Stimulated activated CD4-positive, alpha-beta T cell treated with anti-CD3 and anti-CD28 coated beads, Interleukin-12 subunit alpha, Interleukin-12 subunit beta, amount 100 ng/mL, for 24 hours (primary cell): ENCODE measurements around the gene ADIPOR2.
"Not testable (repeated sequence)": the region's sequence is repeated elsewhere in the genome, so short reads cannot be mapped to it uniquely, and the experiment has no call there.

Experiments
- DNase-seq, 2 experiments: peaks; one replicate each; pipeline ENCODE4 v3.0.0-alpha.2; 2020; ENCODE audit warnings: low read depth in 2 of 2

ADIPOR2 gene

GRCh38 chr12:1703771-1704722 is 13.2 kb downstream of the ADIPOR2 start:
- DNase-seq: no peak

GRCh38 chr12:1705774-1706631 is 15.1 kb downstream of the ADIPOR2 start:
- DNase-seq: no peak

- no peak for DNase-seq
Observed at GRCh38 chr12:1706632-1706980, 15.7 kb downstream of the ADIPOR2 start.

- no peak for DNase-seq
Observed at GRCh38 chr12:1707051-1707450, 16.2 kb downstream of the ADIPOR2 start.

- DNase-seq: not testable (repeated sequence)
Observed at GRCh38 chr12:1709968-1710367, 19.1 kb downstream of the ADIPOR2 start.

GRCh38 chr12:1710870-1711269 is 20.0 kb downstream of the ADIPOR2 start:
- DNase-seq: not testable (repeated sequence)

- not testable (repeated sequence) for DNase-seq
Observed at GRCh38 chr12:1711536-1712211, 20.8 kb downstream of the ADIPOR2 start.

GRCh38 chr12:1712305-1712704 is 21.4 kb downstream of the ADIPOR2 start:
- DNase-seq: not testable (repeated sequence)

GRCh38 chr12:1712852-1713251 is 22.0 kb downstream of the ADIPOR2 start:
- DNase-seq: not testable (repeated sequence)

GRCh38 chr12:1713783-1714348 is 23.0 kb downstream of the ADIPOR2 start:
- DNase-seq: not testable (repeated sequence)

- not testable (repeated sequence) for DNase-seq
Observed at GRCh38 chr12:1715459-1715858, 24.6 kb downstream of the ADIPOR2 start.

GRCh38 chr12:1716215-1716862 is 25.5 kb downstream of the ADIPOR2 start:
- no peak for DNase-seq

GRCh38 chr12:1716911-1717310 is 26.0 kb downstream of the ADIPOR2 start:
- DNase-seq: no peak

GRCh38 chr12:1719139-1719538 is 28.3 kb downstream of the ADIPOR2 start:
- DNase-seq: no peak

- no peak for DNase-seq
Observed at GRCh38 chr12:1720494-1720893, 29.6 kb downstream of the ADIPOR2 start.

GRCh38 chr12:1723721-1724120 is 32.9 kb downstream of the ADIPOR2 start:
- DNase-seq: no peak

GRCh38 chr12:1724250-1724649 is 33.4 kb downstream of the ADIPOR2 start:
- DNase-seq: no peak

GRCh38 chr12:1726753-1727152 is 35.9 kb downstream of the ADIPOR2 start:
- no peak for DNase-seq

GRCh38 chr12:1728824-1729223 is 38.0 kb downstream of the ADIPOR2 start:
- DNase-seq: no peak

- no peak for DNase-seq
Observed at GRCh38 chr12:1731019-1731687, 40.3 kb downstream of the ADIPOR2 start.

GRCh38 chr12:1731688-1732078 is 40.8 kb downstream of the ADIPOR2 start:
- DNase-seq: not testable (repeated sequence)
